ENCODE results near the gene HEMGN. TPM values are rescaled to one million over a fixed set of nuclear protein-coding genes. Genes with fewer than 3 reads are reported as not detected.
"Not testable (repeated sequence)": the region's sequence is repeated elsewhere in the genome, so short reads cannot be mapped to it uniquely, and the experiment has no call there.

The HEMGN gene
- total RNA-seq, 3 donors from 2014 or later, result not detected

- no peaks in the 10 kb centered on the region for H3K9me3 ChIP-seq
- H3K4me1 ChIP-seq, result no peaks in the 10 kb centered on the region
- no peak overlapping the region for H3K4me3 ChIP-seq
- no peak for TF ChIP-seq POLR2A (IDR thresholded peaks at IDR 0.05)
- TF ChIP-seq, protein P1, sequence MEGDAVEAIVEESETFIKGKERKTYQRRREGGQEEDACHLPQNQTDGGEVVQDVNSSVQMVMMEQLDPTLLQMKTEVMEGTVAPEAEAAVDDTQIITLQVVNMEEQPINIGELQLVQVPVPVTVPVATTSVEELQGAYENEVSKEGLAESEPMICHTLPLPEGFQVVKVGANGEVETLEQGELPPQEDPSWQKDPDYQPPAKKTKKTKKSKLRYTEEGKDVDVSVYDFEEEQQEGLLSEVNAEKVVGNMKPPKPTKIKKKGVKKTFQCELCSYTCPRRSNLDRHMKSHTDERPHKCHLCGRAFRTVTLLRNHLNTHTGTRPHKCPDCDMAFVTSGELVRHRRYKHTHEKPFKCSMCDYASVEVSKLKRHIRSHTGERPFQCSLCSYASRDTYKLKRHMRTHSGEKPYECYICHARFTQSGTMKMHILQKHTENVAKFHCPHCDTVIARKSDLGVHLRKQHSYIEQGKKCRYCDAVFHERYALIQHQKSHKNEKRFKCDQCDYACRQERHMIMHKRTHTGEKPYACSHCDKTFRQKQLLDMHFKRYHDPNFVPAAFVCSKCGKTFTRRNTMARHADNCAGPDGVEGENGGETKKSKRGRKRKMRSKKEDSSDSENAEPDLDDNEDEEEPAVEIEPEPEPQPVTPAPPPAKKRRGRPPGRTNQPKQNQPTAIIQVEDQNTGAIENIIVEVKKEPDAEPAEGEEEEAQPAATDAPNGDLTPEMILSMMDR (IDR thresholded peaks at IDR 0.05), result no peak
- TF ChIP-seq POLR2AphosphoS5 (IDR thresholded peaks at IDR 0.05), result no peak
- H3K27me3 ChIP-seq, result no peaks in the 10 kb centered on the region
- intact Hi-C loops (cut with DNase I; ENCODE audit: low total_unique reads), result no loop called here
- H3K27ac ChIP-seq, result no peak overlapping the region
- no peak for DNase-seq (ENCODE audit: low spot score in 2 of 2)
- H3K36me3 ChIP-seq, result no peaks in the 10 kb centered on the region
Observed at GRCh38 chr9:97963232-97963631, 25.3 kb upstream of the HEMGN start.

DNA sequence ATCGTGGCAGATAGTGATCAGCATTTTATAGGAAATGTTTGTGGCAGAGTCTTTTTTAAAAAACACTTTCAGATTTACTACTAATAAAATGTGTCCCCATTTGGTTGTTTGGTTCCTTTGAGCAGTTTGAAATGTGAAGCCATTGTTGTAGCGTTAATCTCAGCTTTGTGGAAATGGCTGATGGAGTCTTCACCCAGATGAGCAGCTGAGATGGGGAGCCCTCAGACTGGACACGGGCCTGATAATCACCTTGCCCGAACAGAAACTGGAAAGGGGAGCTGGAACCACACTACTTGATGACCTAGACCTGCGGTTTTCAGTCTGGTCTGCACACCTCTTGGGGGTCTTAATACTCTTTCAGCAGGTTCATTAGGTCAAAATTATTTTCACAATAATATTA is 24.6 kb upstream of the HEMGN start:
- Histone ChIP-seq H3K4me1 (no peaks in the 10 kb centered on the region), H3K9me3 (no peaks in the 10 kb centered on the region), H3K36me3 (no peaks in the 10 kb centered on the region), H3K27me3 (no peaks in the 10 kb centered on the region), H3K27ac (no peak overlapping the region), H3K4me3 (no peak overlapping the region)
- DNase-seq (ENCODE audit: low spot score in 2 of 2), result no peak
- intact Hi-C loops (cut with DNase I; ENCODE audit: low total_unique reads), result no loop called here
- TF ChIP-seq POLR2A (IDR thresholded peaks at IDR 0.05), result no peak
- TF ChIP-seq, protein P1 (IDR thresholded peaks at IDR 0.05), result no peak
- no peak for TF ChIP-seq POLR2AphosphoS5 (IDR thresholded peaks at IDR 0.05)

DNA sequence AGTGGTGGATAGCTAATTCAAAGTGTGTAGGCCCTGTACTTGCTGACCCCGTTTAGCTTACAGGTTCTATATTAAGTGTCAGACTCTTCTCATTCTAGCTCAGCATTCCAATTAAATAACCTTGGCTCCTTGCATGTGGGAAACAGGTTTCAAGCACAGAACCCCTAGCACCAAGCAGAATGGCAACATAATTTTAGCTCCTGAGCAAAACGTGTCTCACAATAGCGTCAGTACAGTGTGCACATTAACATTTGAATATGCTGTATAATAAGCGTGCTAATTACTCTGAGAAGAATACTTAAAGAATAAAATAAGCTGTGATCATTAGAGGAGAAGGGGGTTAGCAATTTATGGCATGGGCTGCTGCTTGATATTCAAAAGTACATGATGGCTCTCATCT is 24.2 kb upstream of the HEMGN start:
- H3K36me3 ChIP-seq, result no peaks in the 10 kb centered on the region
- no peak for TF ChIP-seq POLR2A (IDR thresholded peaks at IDR 0.05)
- no peak for TF ChIP-seq POLR2AphosphoS5 (IDR thresholded peaks at IDR 0.05)
- TF ChIP-seq, protein P1 (IDR thresholded peaks at IDR 0.05), result no peak
- H3K27ac ChIP-seq, result no peak overlapping the region
- no peaks in the 10 kb centered on the region for H3K9me3 ChIP-seq
- no peaks in the 10 kb centered on the region for H3K4me1 ChIP-seq
- no peak for DNase-seq (ENCODE audit: low spot score in 2 of 2)
- no peak overlapping the region for H3K4me3 ChIP-seq
- intact Hi-C loops (cut with DNase I; ENCODE audit: low total_unique reads), result no loop called here
- H3K27me3 ChIP-seq, result no peaks in the 10 kb centered on the region

- H3K4me1 ChIP-seq, result no peaks in the 10 kb centered on the region
- DNase-seq (ENCODE audit: low spot score in 2 of 2), result no peak
Observed at GRCh38 chr9:97961361-97961760, 23.4 kb upstream of the HEMGN start.

GRCh38 chr9:97960678-97961328 is 22.8 kb upstream of the HEMGN start:
- H3K27me3 ChIP-seq; intact Hi-C loops (cut with DNase I; ENCODE audit: low total_unique reads); DNase-seq (ENCODE audit: low spot score in 2 of 2); H3K27ac ChIP-seq; H3K4me3 ChIP-seq; H3K4me1 ChIP-seq; H3K9me3 ChIP-seq; H3K36me3 ChIP-seq: not testable (repeated sequence)

More at GRCh38 chr9:97961361-97961760, 23.4 kb upstream of the HEMGN start:
- H3K4me3 ChIP-seq, result no peak overlapping the region
- H3K27me3 ChIP-seq, result no peaks in the 10 kb centered on the region
- H3K9me3 ChIP-seq, result no peaks in the 10 kb centered on the region
- TF ChIP-seq, protein P1 (IDR thresholded peaks at IDR 0.05), result no peak
- TF ChIP-seq POLR2A (IDR thresholded peaks at IDR 0.05) (no peak), POLR2AphosphoS5 (IDR thresholded peaks at IDR 0.05) (no peak)
- H3K27ac ChIP-seq, result no peak overlapping the region
- H3K36me3 ChIP-seq, result no peaks in the 10 kb centered on the region
- intact Hi-C loops (cut with DNase I; ENCODE audit: low total_unique reads), result no loop called here

DNA sequence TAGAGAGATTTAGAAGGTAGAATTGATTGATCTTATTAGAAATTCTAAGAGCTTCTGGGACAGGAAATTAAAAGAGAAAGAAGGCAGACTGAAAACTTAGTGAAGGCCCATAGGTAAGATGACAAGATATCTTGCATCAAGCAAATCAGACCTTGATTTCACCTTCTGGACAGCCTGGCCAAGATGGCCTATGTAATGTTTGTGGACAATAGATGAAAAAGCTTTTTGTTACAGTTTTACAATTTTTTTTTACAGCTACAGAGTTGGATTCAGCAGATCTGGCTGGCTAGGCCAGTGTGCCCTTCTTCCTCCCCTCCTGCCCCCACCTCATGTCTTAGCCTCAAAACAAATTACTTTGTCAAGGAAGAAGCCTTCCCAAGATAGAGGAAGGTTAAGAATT is 21.6 kb upstream of the HEMGN start:
- Histone ChIP-seq H3K27me3 (no peaks in the 10 kb centered on the region), H3K4me3 (no peak overlapping the region), H3K9me3 (no peaks in the 10 kb centered on the region), H3K36me3 (no peaks in the 10 kb centered on the region), H3K4me1 (no peaks in the 10 kb centered on the region), H3K27ac (no peak overlapping the region)
- DNase-seq (ENCODE audit: low spot score in 2 of 2), result no peak
- TF ChIP-seq, protein P1 (IDR thresholded peaks at IDR 0.05), result no peak
- TF ChIP-seq POLR2AphosphoS5 (IDR thresholded peaks at IDR 0.05) (no peak), POLR2A (IDR thresholded peaks at IDR 0.05) (no peak)
- intact Hi-C loops (cut with DNase I; ENCODE audit: low total_unique reads), result no loop called here

Measured in breast epithelium (tissue), 4 donors.